KBM-7 (cell line): ENCODE results near the gene IMMP2L.

Source experiments
- DNase-seq: peaks from one replicate; pipeline ENCODE4 v3.0.0-alpha.2; 2015
- in situ Hi-C: fragments of 300-500 bp; cut with MboI; formaldehyde crosslinking; loops from 2 replicates; pipeline ENCODE4 v1.14.3; 2020; ENCODE audit warnings: low sequenced_read_pairs, low pct_unique_long_range_greater_than_20kb, mixed read lengths

Gene IMMP2L

DNA sequence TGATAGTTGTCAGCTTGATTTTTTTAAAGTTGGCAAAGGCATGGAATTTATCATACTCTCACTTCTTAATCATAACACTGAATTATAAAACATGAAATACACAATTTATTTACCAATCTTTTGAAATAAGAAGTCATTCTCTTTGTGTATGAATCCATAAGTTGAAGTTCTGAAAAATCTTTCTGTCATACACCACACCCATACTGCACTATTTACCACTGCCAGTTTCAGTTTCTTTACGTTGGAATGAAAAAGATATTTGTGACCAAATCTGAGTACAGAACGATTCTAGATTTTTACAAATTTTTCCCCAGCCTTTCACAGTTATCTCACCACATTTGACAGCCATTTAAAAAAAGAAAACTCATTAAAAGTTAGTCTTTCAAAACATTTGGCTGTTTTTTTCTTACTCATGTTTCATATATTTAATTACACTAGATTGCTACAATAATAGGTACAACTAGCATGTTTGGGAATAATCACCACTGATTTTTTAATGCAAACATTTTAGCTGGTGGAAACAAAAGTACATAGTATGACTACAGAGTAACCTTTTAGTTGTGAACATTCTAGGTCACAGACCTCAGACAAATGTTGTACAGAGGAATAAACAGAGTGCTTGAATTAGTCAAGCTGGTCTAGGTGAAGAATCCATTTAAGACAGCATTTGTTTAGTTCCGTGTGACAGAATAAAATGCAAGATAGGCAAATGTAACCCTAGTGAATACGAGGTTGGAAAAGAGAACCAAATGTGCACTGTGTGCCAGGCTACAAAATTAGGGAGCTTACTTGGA lies 656.3 kb downstream of the IMMP2L start:
- in situ Hi-C loops: no loop called here
- no peak for DNase-seq

DNA sequence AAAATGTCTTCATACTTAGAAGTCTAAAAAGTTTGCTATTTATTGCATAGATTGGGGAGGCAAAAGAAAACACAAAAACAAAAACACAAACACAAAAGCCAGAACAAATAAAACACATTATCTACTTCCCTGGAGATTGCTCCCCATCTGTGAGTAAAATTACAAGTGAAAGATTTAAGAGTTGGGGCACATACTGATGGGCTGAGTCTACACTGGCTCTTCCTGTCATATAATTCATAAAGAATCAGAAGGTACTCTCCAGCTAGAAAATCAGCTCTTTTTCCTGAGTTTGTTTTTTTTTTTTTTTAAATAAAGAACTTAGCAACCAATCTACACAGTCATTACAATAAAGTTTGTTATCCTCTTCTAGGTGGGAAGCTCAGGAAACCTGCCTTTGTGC lies 663.8 kb downstream of the IMMP2L start:
- no peak for DNase-seq
- in situ Hi-C loops: no loop called here

DNA sequence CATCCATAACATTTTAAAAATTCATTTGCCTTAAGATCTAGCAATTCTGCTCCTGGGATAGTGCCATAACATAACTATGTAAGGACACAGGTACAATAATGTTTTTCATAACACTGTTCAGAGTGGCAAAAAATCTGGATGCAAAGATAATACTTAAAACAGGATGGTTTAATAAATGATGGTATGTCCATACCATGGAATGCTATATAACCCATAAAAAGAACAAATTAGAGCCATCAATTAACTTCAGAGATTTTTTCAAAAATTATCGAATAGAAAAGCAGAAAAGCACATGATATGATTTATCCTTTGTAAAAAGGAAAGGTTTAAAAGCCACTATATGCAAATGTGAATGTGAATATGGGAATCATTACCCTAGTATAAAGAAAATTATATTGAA lies 664.8 kb downstream of the IMMP2L start:
- in situ Hi-C loops: no loop called here

DNA sequence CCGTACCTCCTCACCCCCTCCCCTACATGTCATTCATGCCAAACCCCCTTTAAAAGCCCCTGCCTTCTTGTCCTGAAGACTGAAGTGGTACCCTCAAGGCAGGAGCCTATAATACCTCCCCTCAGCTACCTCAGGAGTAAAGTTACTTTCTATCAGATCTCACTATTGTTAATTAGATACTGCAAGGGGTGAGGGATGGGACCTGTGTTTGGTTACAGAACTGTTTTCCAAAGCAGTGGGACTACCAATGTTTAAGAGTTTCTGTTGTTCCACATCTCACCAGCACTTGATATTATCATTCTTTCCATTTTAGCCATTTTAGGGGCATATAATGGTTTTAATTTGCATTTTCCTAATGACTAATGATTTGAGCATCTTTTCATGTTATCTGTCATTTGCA lies 668.2 kb downstream of the IMMP2L start:
- in situ Hi-C loops: no loop called here
- no peak for DNase-seq

More for the DNA sequence above, 664.8 kb downstream of the IMMP2L start:
- no peak for DNase-seq

DNA sequence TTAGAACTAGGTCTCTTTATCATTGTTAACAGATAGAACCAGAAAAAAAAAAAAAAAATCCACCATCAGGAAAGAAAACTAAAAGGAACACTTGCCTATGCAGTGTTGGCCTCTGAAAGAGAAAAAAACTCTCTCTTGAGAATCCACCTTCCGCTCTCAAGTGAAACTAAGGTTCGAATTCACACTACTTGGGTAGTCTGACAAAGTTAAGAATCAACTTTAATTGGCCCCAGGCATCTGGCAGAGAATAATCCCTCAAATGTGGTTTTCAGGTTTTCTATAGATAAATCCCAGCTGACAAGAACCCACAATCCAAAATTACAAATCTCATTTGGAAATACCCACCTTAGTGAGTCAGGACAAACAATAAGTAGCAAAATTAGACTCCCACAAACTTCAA lies 671.1 kb downstream of the IMMP2L start:
- in situ Hi-C loops: no loop called here
- DNase-seq: no peak

DNA sequence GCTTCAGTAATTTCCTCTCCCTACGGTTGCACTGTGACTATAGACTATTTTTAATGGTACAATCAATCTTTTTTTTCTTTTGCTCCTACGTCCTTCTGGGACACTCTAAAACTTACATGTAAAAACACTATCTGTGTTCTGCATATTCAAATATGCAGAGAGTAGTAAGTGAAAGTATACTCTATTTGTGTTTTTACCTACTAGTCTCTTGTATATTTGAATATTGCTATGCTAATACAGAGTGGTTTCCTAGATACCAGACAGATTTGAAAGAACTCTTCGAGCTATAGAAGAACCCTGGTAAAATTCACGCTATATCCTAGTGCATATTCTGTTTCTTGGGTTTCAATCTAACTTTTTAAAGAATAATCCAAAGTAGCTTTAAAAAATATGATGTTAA lies 672.2 kb downstream of the IMMP2L start:
- in situ Hi-C loops: no loop called here
- DNase-seq: no peak

- in situ Hi-C loops: no loop called here
- DNase-seq: no peak
These were observed 673.0 kb downstream of the IMMP2L start for GRCh38 chr7:110889335-110889734.

DNA sequence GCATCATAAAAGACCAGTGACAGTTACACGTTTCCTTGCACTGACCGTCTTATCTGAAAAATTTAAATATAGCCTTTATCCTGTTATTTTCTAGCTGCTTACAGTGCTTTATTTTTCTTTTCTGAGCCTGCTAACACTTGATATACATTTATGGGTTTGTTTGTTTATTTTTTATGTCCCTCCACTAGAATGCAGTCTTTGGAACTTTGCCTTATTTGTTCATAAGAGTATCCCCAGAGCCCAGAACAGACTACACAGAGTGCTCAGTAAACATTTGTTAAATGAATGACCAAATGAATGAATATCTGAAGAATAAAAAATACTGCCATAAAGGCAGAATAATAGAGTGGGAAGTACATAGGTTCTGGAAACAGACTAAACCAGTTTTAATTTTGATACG lies 673.7 kb downstream of the IMMP2L start:
- DNase-seq: no peak
- in situ Hi-C loops: no loop called here

DNA sequence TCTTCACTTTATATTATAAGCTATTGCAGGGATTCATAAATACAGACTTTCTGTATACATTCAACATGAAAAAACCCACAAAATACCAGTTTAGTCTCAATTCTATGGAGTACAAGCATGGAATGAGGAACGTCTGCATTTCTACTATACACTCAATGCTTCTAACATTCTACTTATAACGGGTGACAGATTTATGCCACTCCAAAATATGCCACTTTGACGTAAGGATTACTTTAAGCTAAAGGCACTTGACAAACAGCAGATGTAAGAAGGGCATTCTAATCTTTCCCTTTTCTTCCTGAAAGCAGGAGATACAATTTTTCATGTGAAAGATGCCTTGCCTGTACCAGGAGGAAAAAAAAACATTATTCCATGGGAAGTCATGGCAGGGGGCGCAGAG lies 676.8 kb downstream of the IMMP2L start:
- no peak for DNase-seq
- in situ Hi-C loops: no loop called here

DNA sequence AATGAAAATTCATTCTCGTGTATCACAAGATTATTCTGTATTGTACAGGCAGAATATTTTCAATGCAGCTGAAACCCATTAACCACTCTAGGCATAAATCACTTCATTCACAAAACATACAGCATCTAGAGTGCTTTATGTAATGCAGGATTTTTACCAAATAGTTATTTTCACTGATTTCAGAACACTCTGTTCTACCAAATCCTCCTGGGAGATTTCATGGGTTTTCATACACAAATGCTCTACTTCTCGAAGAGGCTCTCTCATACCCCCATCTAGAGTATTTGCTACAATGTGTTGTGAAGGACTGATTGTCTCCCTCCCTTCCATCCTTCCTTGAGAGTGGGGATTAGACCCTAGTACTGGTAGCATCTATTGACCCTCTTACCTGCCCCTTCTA lies 680.6 kb downstream of the IMMP2L start:
- in situ Hi-C loops: no loop called here
- no peak for DNase-seq

- in situ Hi-C loops: no loop called here
- DNase-seq: no peak
These were observed 681.3 kb downstream of the IMMP2L start for GRCh38 chr7:110880971-110881370.

- no peak for DNase-seq
- in situ Hi-C loops: no loop called here
These were observed 685.3 kb downstream of the IMMP2L start for GRCh38 chr7:110877016-110877415.

DNA sequence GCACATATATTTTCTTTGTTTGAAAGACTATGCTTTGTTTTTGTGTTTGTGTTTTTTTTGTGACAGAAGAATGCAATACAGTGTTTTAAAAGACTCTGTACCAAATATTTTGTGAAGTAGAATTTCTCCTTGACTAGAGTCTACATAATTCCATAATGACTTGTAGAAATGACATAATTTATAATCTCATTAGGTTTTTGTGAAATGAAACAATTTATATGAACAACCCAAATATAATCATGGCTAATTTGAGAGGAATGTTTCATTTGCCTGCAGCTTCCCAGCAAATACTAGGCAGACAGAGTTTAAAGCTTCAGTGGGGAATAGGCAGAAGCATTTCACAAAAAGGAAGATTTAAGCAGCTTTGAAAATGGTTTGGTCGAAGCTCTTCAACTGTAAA lies 686.9 kb downstream of the IMMP2L start:
- in situ Hi-C loops: no loop called here
- DNase-seq: no peak

GRCh38 chr7:110871856-110872255 lies 690.4 kb downstream of the IMMP2L start:
- DNase-seq: no peak
- in situ Hi-C loops: no loop called here

DNA sequence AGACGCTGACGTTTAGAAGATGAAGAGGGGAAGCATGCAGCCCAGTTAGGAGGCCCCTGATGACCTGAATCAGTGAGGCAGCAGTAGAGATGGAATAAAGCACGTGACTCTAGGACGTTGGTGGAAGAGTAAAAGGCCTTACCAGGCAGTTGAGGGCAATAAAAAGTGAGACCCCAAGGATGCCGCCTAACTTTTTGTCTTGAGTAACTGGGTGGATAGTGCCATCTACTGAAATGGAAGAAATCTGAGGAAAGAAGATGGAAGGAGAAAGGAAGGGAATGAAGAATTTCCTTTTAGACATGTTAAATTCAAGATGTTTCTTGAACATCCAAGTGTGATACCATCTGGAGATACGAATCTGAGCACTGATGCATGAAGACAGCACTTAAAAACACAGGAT lies 691.4 kb downstream of the IMMP2L start:
- in situ Hi-C loops: no loop called here
- DNase-seq: no peak

DNA sequence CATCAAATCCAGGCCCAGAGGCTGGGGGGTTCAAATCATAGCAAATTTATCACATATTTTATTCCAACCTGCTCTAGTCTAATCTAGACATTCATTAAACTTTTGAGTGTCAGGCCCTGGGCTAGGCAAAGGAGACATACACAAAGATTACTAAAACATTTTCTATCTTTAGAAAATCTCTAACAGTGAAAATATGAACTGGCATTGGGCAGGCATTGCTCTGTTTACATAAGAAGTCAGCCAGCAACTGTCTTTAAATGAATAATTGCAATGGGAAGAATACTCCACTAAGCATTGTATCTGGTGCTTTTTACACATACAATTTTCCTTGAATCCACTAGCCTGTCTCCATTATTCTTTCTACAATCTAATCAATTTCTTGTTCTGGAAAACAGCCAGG lies 693.8 kb downstream of the IMMP2L start:
- in situ Hi-C loops: no loop called here
- no peak for DNase-seq

DNA sequence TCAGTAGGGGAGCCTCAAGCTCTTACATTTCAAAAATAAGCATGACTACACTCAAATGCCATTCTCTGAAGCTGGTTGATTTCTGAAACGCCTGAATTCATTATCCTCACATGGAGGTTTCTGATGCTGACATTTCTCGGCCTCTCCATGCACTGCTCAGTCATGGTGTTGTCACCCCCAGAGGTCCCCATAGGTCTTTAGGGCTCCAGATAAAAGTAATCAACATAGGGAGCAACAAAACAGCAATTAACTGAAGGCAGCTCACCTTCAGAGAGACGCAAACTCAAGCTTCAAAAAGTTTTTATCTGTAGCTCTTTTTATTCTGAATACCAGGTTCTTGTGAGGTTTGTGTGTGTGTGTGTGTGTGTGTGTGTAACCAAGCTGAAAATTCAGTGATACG lies 694.5 kb downstream of the IMMP2L start:
- in situ Hi-C loops: no loop called here
- no peak for DNase-seq

- no peak for DNase-seq
- in situ Hi-C loops: no loop called here
These were observed 699.0 kb downstream of the IMMP2L start for GRCh38 chr7:110863258-110863657.

- no peak for DNase-seq
- in situ Hi-C loops: no loop called here
These were observed 701.1 kb downstream of the IMMP2L start for GRCh38 chr7:110861163-110861562.

DNA sequence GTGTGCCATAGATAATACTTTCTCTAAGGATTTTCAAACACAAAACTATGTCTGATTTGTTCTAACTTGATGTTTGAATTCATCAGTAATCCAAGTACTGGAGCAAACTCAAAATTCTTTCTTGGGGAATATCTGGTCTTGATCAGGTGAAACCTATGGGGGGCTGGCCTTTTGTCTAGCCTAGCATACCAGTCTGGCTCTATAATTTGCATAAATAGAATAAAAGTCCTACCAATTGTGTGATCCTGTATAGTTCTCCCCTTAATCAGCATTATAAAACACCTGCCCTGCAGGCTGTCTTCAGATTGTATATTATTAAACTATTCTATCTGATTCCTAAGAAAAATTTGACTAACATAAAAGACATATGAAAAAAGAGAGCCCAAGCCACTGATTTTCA lies 705.2 kb downstream of the IMMP2L start:
- no peak for DNase-seq
- in situ Hi-C loops: no loop called here

GRCh38 chr7:110856704-110857103 lies 705.6 kb downstream of the IMMP2L start:
- in situ Hi-C loops: no loop called here
- DNase-seq: no peak
